ENCODE measurements around the gene EIF5AL1. TPM values are rescaled to one million over a fixed set of nuclear protein-coding genes. Genes with fewer than 3 reads are reported as not detected.

The EIF5AL1 gene
- total and polyA plus RNA-seq, 2 experiments from 2014 or later, result 2.0 to 20.4 TPM

GRCh38 chr10:79475877-79476276, 36.5 kb upstream of the EIF5AL1 start (continued):
- TF ChIP-seq EZH2 (IDR thresholded peaks at IDR 0.05; ENCODE audit: low read depth, unreplicated experiment), result no peak
- no peak for TF ChIP-seq POLR2AphosphoS5 (IDR thresholded peaks at IDR 0.05; ENCODE audit: low read depth)
- TF ChIP-seq CREB1 (CRISPR knock-in tag; IDR thresholded peaks at IDR 0.05; ENCODE audit: low read depth), result no peak
- no peak for TF ChIP-seq NANOG (IDR thresholded peaks at IDR 0.05; ENCODE audit: borderline replicate concordance)
- TF ChIP-seq REST (IDR thresholded peaks at IDR 0.05; ENCODE audit: unreplicated experiment), result no peak
- TF ChIP-seq ZNF331 (CRISPR knock-in tag; IDR thresholded peaks at IDR 0.05; ENCODE audit: low read depth), result no peak

GRCh38 chr10:79476645-79477044, 35.7 kb upstream of the EIF5AL1 start:
- no peaks in the 10 kb centered on the region for H3K27me3 ChIP-seq (ENCODE audit: insufficient read depth)
- no peaks in the 10 kb centered on the region for H3K79me2 ChIP-seq (replicated peaks; ENCODE audit: insufficient read depth)
- no peak overlapping the region for H2AFZ ChIP-seq
- no peaks in the 10 kb centered on the region for H3K9me3 Mint-ChIP-seq
- no peak overlapping the region for H3K27ac Mint-ChIP-seq
- ATAC-seq (no peak), DNase-seq (ENCODE audit: low spot score) (no peak)
- no peaks in the 10 kb centered on the region for H3K27me3 Mint-ChIP-seq (ENCODE audit: insufficient read depth, low read depth, poor library complexity)
- no peak overlapping the region for H3K4me3 ChIP-seq
- no peaks in the 10 kb centered on the region for H3K36me3 ChIP-seq (ENCODE audit: insufficient read depth)
- no peaks in the 10 kb centered on the region for H4K20me1 ChIP-seq (replicated peaks; ENCODE audit: insufficient read depth)
- H3K4me1 Mint-ChIP-seq, result no peaks in the 10 kb centered on the region
- no peaks in the 10 kb centered on the region for H3K36me3 Mint-ChIP-seq (ENCODE audit: low read depth)
- no peak overlapping the region for H3K4me3 Mint-ChIP-seq
- H3K4me2 ChIP-seq, result no peak overlapping the region
- H3K4me1 ChIP-seq (ENCODE audit: insufficient read depth), result no peaks in the 10 kb centered on the region
- no peaks in the 10 kb centered on the region for H3F3A ChIP-seq (replicated peaks; ENCODE audit: low read depth)
- H3K27ac ChIP-seq (ENCODE audit: low read depth), result no peak overlapping the region
- TF ChIP-seq ZNF114 (CRISPR knock-in tag; IDR thresholded peaks at IDR 0.05), result no peak
- no peak for TF ChIP-seq EZH2 (IDR thresholded peaks at IDR 0.05; ENCODE audit: low read depth, unreplicated experiment)
- no peak for TF ChIP-seq NANOG (IDR thresholded peaks at IDR 0.05; ENCODE audit: borderline replicate concordance)
- no peak for TF ChIP-seq STAT1 (IDR thresholded peaks at IDR 0.05; ENCODE audit: unreplicated experiment)
- no peak for TF ChIP-seq CTCF (conservative IDR thresholded peaks at IDR 0.05; ENCODE audit: low read depth in 2 of 2)
- TF ChIP-seq ETS1 (IDR thresholded peaks at IDR 0.05), result no peak
- no peak for TF ChIP-seq POLR2AphosphoS5 (IDR thresholded peaks at IDR 0.05; ENCODE audit: low read depth)
- no peaks in the 10 kb centered on the region for H3K9me2 ChIP-seq (ENCODE audit: insufficient read depth)
